Heart left ventricle (tissue), 16 donors: ENCODE results near the gene MUC15. TPM values are rescaled to one million over a fixed set of nuclear protein-coding genes. Genes with fewer than 3 reads are reported as not detected.

Source experiments
- ATAC-seq, 4 donors: fragments of 200-7000 bp; cut with Tn5 transposase; one replicate each; pipeline ENCODE4 v1.9.1; 2020 to 2022; ENCODE audit warnings: moderate library complexity in 4 of 4, mild to moderate bottlenecking in 3 of 4, moderate number of reproducible peaks in 1 of 4
- DNase-seq, 5 donors: peaks; one replicate each; pipeline ENCODE4 v3.0.0-alpha.2; 2020
- H3K27ac ChIP-seq, 12 donors: fragments of 200-600 bp; sonication (generic) in 4 of 12; one replicate each; pipeline versions ENCODE4 v1.5.0 to v1.8.0; 2016 to 2022; ENCODE audit warnings: mild to moderate bottlenecking in 2 of 12
- H3K27me3 ChIP-seq, 9 donors: fragments of 200-600 bp; sonication (generic) in 2 of 9; one replicate each; pipeline versions ENCODE4 v1.5.1 to v1.8.0; 2016 to 2022; ENCODE audit warnings: mild to moderate bottlenecking in 3 of 9
- H3K36me3 ChIP-seq, 9 donors: fragments of 200-600 bp; sonication (generic) in 2 of 9; one replicate each; pipeline versions ENCODE4 v1.5.0 to v1.8.0; 2018 to 2022; ENCODE audit warnings: mild to moderate bottlenecking in 2 of 9
- H3K4me1 ChIP-seq, 12 donors: fragments of 200-600 bp; sonication (generic) in 4 of 12; one replicate each; pipeline versions ENCODE4 v1.5.0 to v1.8.0; 2016 to 2022; ENCODE audit warnings: mild to moderate bottlenecking in 3 of 12
- H3K4me3 ChIP-seq, 12 donors: fragments of 200-600 bp; sonication (generic) in 4 of 12; one replicate each; pipeline versions ENCODE4 v1.5.0 to v1.8.0; 2017 to 2022; ENCODE audit warnings: mild to moderate bottlenecking in 9 of 12, moderate library complexity in 4 of 12
- H3K9me3 ChIP-seq, 12 donors: fragments of 200-600 bp; sonication (generic) in 4 of 12; one replicate each; pipeline versions ENCODE4 v1.5.0 to v1.8.0; 2016 to 2022; ENCODE audit warnings: mild to moderate bottlenecking in 1 of 12
- CTCF ChIP-seq, 12 donors: fragments of 200-600 bp; sonication (generic) in 4 of 12; IDR thresholded peaks; one replicate each; pipeline versions ENCODE4 v1.5.0 to v1.8.0; 2018 to 2022; ENCODE audit warnings: antibody characterized with exemption in 12 of 12, mild to moderate bottlenecking in 5 of 12
- POLR2A ChIP-seq, 2 donors: fragments of 450-650 bp; IDR thresholded peaks; one replicate each; pipeline ENCODE4 v1.6.1; 2017; ENCODE audit warnings: antibody characterized with exemption in 2 of 2, mild to moderate bottlenecking in 2 of 2, moderate library complexity in 2 of 2
- WGBS, 4 donors: extraction: QIAGEN DNeasy Blood & Tissue Kit in 2 of 4; methylation state at CpG; one replicate each; pipeline versions ENCODE4 v1.1.5 to v1.1.7; 2013 to 2018; 5-methylcytosine and 5-hydroxymethylcytosine counted together
- intact Hi-C, 10 donors: fragments of 100-400 bp; cut with DNase I; formaldehyde crosslinking; loops; one replicate each; pipeline versions ENCODE4 v1.11.1 to v1.14.2; 2022
- polyA plus RNA-seq, 2 donors: library from polyadenylated mRNA; stranded (reverse); fragments of 200-250 nt; gene quantifications; one replicate each; pipeline ENCODE4 v1.2.3, GENCODE V29; 2013
- total RNA-seq, 9 donors: library from RNA; depleted of rRNA in 2 of 9; stranded (reverse); fragments of >200 nt in 2 of 9; fragmentation: NEBNext Ultra II Directional in 3 of 9; extraction: Animal tissue kit (Norgen Biotek cat#: 25700) in 3 of 9; gene quantifications; one replicate each; pipeline versions ENCODE4 v1.1.0 to v1.2.4, GENCODE V29; 2016 to 2023
- donor health status: ischemic (EF 13 %, LVEDD 7.1; RV severe dilation, severe dysfunction).
- donor health status: healthy with polysubstance abuse.
- donor health status: DM: no; HTN: yes; CAD: no.
- donor health status: DM: no; HTN: no; CAD: no.
- donor health status: ischemic (EF 25% LVEDD 6.9; RV normal size, moderate dysfunction).
- donor health status: ischemic (EF 25% LVEDD 5.7; RV mildly dilated, moderate dysfunction).
- donor health status: healthy.
- donor health status: DM: yes; HTN: yes; CAD: no.
- donor health status: ischemic (EF 35%, LVEDD 5.7; RV mildly dilated, moderate dysfunction).
- donor health status: nonischemic (EF 11% LVEDD 7.7; RV severe dilation, severe dysfunction).
- donor health status: DM: yes; HTN: yes; CAD: no.
- donor health status: PGD.
- donor health status: ischemic (EF 29% LVEDD 5.4; RV normal size, mild dysfunction).
- donor health status: nonischemic (EF 23%, LVEDD 6.1; RV moderate dilation, normal function).

MUC15 gene
- total and polyA plus RNA-seq, 11 donors: not detected

GRCh38 chr11:26572770-26573402 is 823 bp upstream of the MUC15 start:
- intact Hi-C loops: no loop called here
- TF ChIP-seq POLR2A (IDR thresholded peaks at IDR 0.05): no peak
- TF ChIP-seq CTCF (IDR thresholded peaks at IDR 0.05): no peak
- WGBS, 4 donors: 76 to 83% (median 80%) methylated on average over 11 of the region's 11 CpGs
- no peaks in the 10 kb centered on the region for H3K27me3 ChIP-seq
- no peak overlapping the region for H3K4me3 ChIP-seq
- H3K36me3 ChIP-seq: no peaks in the 10 kb centered on the region
- DNase-seq (no peak), ATAC-seq (no peak)
- no peaks in the 10 kb centered on the region for H3K9me3 ChIP-seq
- no peaks in the 10 kb centered on the region for H3K4me1 ChIP-seq
- no peak overlapping the region for H3K27ac ChIP-seq

- Histone ChIP-seq H3K4me1 (no peaks in the 10 kb centered on the region), H3K4me3 (no peak overlapping the region), H3K27me3 (no peaks in the 10 kb centered on the region), H3K9me3 (no peaks in the 10 kb centered on the region), H3K36me3 (no peaks in the 10 kb centered on the region), H3K27ac (no peak overlapping the region)
- no peak for TF ChIP-seq POLR2A (IDR thresholded peaks at IDR 0.05)
- DNase-seq (no peak), ATAC-seq (no peak)
- WGBS, 4 donors: 50 to 77% (median 66%) methylated on average over 2 of the region's 2 CpGs
- intact Hi-C loops: no loop called here
Observed at GRCh38 chr11:26569646-26570045, 2.4 kb downstream of the MUC15 start.

DNA sequence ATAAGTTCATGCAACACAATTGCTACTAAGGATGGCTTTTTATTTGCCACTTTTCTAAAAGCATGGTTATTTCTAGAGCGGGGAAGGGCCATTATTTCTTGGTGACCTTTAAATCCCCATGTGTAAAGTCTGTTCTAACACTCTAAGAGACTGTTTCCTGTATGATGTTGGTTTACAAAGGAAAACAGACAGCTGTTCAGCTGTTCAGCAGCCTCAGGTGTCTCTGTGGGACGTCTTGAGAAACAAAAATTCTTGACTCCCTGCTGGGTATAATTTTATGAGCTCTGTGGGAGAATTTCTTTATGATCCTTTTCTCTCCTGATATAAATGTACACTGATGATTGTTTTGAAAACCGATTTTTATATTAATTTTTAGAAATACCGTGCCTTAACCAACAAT is 13.9 kb downstream of the MUC15 start:
- ATAC-seq: no peak
- H3K36me3 ChIP-seq: no peaks in the 10 kb centered on the region
- H3K4me3 ChIP-seq: no peak overlapping the region
- H3K9me3 ChIP-seq: no peaks in the 10 kb centered on the region
- 49 to 60% (median 55%) methylated on average over 4 of the region's 4 CpGs for WGBS, 4 donors
- DNase-seq: no peak
- H3K4me1 ChIP-seq: no peaks in the 10 kb centered on the region
- TF ChIP-seq POLR2A (IDR thresholded peaks at IDR 0.05) (no peak), CTCF (IDR thresholded peaks at IDR 0.05) (no peak)
- intact Hi-C loops: no loop called here
- H3K27me3 ChIP-seq: no peaks in the 10 kb centered on the region
- H3K27ac ChIP-seq: no peak overlapping the region

DNA sequence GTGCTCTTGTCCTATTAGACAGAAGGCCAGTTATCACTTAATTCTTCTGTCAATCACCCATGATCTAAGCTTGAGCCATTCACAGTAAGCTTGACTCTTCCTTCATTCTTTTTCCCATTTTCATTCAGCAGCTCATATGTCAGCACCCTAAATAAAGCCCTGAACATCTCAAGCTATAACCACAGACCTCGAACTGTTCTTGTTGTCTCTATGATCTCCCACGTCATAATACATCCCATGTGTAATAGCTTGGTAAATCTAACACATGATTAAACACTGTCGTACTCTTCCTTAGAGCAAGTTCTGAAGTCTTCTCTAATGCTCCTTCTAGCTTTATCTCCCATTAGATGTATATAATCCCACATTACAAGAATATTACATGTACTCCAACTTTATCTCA is 14.4 kb downstream of the MUC15 start:
- Histone ChIP-seq H3K27me3 (no peaks in the 10 kb centered on the region), H3K4me3 (no peak overlapping the region), H3K9me3 (no peaks in the 10 kb centered on the region), H3K36me3 (no peaks in the 10 kb centered on the region), H3K27ac (no peak overlapping the region), H3K4me1 (no peaks in the 10 kb centered on the region)
- TF ChIP-seq POLR2A (IDR thresholded peaks at IDR 0.05) (no peak), CTCF (IDR thresholded peaks at IDR 0.05) (no peak)
- DNase-seq (no peak), ATAC-seq (no peak)
- 46 to 67% (median 49%) methylated on average over 3 of the region's 3 CpGs for WGBS, 4 donors
- intact Hi-C loops: no loop called here

- no peak for DNase-seq
- Histone ChIP-seq H3K36me3 (no peaks in the 10 kb centered on the region), H3K9me3 (no peaks in the 10 kb centered on the region), H3K27ac (no peak overlapping the region), H3K27me3 (no peaks in the 10 kb centered on the region), H3K4me3 (no peak overlapping the region), H3K4me1 (no peaks in the 10 kb centered on the region)
- ATAC-seq: no peak
- TF ChIP-seq CTCF (IDR thresholded peaks at IDR 0.05) (no peak), POLR2A (IDR thresholded peaks at IDR 0.05) (no peak)
- intact Hi-C loops: no loop called here
- 81 to 90% (median 87%) methylated on average over 1 of the region's 1 CpG for WGBS, 4 donors
Observed at GRCh38 chr11:26556582-26556981, 15.5 kb downstream of the MUC15 start.
